ENCODE measurements around the gene PLD1.

Gene PLD1

GRCh38 chr3:171783626-171784025, 26.7 kb downstream of the PLD1 start:
- Histone ChIP-seq H3K27ac (no peak overlapping the region), H3K9me3 (no peaks in the 10 kb centered on the region), H3K4me3 (no peak overlapping the region), H3K4me1 (peaks cover 0 to 8% (median 0%) of the 10 kb centered on the region in 4 donors), H3K27me3 (no peaks in the 10 kb centered on the region), H3K36me3 (no peaks in the 10 kb centered on the region)
- intact Hi-C loops (cut with DNase I; ENCODE audit: low total_unique reads) = loop anchor here (10.0 kb wide), 1 partner anchor 561 kb away; no protein-coding TSS in a partner anchor
- no peak for TF ChIP-seq CTCF (IDR thresholded peaks at IDR 0.05)
- DNase-seq = no peak

DNA sequence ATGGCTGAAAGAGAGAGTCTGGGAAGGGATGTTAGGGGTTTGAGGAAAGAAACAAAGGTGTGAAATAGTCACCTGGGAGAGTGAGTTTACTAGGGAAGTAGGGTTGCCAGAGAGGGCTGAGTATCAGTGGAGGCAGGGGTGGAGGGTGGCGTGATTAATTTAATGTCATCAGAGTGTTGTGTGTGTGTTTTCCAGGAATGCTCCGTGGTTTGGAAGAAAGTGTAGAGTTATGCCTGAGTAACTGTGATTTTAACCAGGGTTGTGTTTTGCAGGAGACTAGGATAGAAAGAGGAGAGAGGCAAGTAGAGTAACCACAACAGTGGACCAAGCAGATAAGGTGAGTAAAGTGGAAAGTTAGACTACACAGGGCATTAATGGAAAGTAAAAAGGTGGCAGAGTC, 27.2 kb downstream of the PLD1 start:
- H3K9me3 ChIP-seq = no peaks in the 10 kb centered on the region
- peaks cover 0 to 14% (median 0%) of the 10 kb centered on the region in 4 donors for H3K4me1 ChIP-seq
- no peak overlapping the region for H3K4me3 ChIP-seq
- intact Hi-C loops (cut with DNase I; ENCODE audit: low total_unique reads) = loop anchor here (10.0 kb wide), 1 partner anchor 562 kb away; no protein-coding TSS in a partner anchor
- H3K27me3 ChIP-seq = no peaks in the 10 kb centered on the region
- no peak for DNase-seq
- no peak overlapping the region for H3K27ac ChIP-seq
- TF ChIP-seq CTCF (IDR thresholded peaks at IDR 0.05) = no peak
- no peaks in the 10 kb centered on the region for H3K36me3 ChIP-seq

DNA sequence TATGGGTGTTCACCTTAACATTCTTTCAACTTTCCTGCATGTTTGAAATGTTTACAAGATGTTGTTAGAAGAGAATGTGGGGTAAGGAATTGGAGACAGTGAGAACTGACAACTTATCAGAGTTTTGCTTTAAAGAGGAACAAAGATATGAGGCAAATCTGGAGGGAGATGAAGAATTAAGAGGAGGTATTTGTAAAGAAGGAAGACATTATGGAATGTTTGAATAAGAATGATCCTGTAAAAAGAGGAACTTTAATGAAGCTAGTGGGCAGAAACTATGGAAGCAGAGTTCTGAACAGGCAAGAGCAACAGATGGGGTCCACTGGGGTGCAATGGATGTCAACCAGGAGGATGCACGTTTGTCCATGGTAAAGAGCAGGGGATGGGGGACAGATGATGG, 27.7 kb downstream of the PLD1 start:
- peaks cover 0 to 14% (median 0%) of the 10 kb centered on the region in 4 donors for H3K4me1 ChIP-seq
- no peaks in the 10 kb centered on the region for H3K9me3 ChIP-seq
- no peak for DNase-seq
- intact Hi-C loops (cut with DNase I; ENCODE audit: low total_unique reads) = loop anchor here (10.0 kb wide), 1 partner anchor 562 kb away; no protein-coding TSS in a partner anchor
- no peak overlapping the region for H3K4me3 ChIP-seq
- no peak for TF ChIP-seq CTCF (IDR thresholded peaks at IDR 0.05)
- H3K27ac ChIP-seq = no peak overlapping the region
- H3K27me3 ChIP-seq = no peaks in the 10 kb centered on the region
- H3K36me3 ChIP-seq = no peaks in the 10 kb centered on the region

DNA sequence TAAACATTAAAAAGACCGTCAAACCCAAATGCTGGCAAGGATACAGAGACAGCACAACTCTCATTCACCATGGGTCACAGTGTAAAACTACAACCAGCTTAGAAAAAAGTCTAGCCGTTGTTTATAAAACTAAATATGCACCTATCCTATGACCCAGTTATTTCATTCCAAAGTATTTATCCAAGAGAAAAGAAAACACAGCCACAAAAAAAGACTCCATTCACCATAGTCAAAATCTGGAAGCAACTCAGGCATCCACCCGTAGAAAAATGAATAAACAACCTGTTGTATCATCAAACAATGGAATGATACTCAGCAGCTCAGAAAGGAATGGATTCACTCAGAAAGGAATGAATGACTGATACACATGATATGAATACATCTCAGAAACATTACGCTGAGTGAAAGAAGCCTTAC, 28.6 kb downstream of the PLD1 start:
- no peak for DNase-seq
- no peak for TF ChIP-seq CTCF (IDR thresholded peaks at IDR 0.05)
- intact Hi-C loops (cut with DNase I; ENCODE audit: low total_unique reads) = loop anchor here (10.0 kb wide), 1 partner anchor 563 kb away; no protein-coding TSS in a partner anchor
- H3K36me3 ChIP-seq = no peaks in the 10 kb centered on the region
- no peaks in the 10 kb centered on the region for H3K27me3 ChIP-seq
- no peak overlapping the region for H3K27ac ChIP-seq
- no peaks in the 10 kb centered on the region for H3K9me3 ChIP-seq
- no peak overlapping the region for H3K4me3 ChIP-seq
- peaks cover 0 to 14% (median 0%) of the 10 kb centered on the region in 4 donors for H3K4me1 ChIP-seq

DNA sequence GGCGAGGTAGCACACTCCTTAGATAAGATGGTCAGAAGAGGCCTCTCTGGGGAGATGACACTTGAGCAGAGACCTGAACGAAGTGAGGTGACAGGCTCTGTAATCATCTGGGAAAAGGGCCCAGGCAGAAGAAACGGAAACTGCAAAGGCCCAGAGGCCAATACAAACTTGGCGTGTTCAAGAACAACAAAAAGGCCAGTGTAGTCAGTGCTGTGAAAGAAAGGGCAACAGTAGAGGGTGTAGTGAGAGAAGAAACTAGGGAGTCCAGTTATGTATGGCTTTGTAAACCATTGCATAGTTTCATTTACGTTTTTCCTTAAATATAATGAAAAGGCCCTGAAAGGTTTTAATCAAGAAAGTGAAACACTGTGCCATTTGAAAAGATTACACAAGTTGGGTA, 31.8 kb downstream of the PLD1 start:
- Histone ChIP-seq H3K9me3 (no peaks in the 10 kb centered on the region), H3K27ac (no peak overlapping the region), H3K27me3 (no peaks in the 10 kb centered on the region), H3K36me3 (no peaks in the 10 kb centered on the region), H3K4me1 (peaks cover 0 to 14% (median 0%) of the 10 kb centered on the region in 4 donors), H3K4me3 (no peak overlapping the region)
- TF ChIP-seq CTCF (IDR thresholded peaks at IDR 0.05) = no peak
- no peak for DNase-seq
- intact Hi-C loops (cut with DNase I; ENCODE audit: low total_unique reads) = no loop called here

- TF ChIP-seq CTCF (IDR thresholded peaks at IDR 0.05) = no peak
- intact Hi-C loops (cut with DNase I; ENCODE audit: low total_unique reads) = no loop called here
- Histone ChIP-seq H3K36me3 (no peaks in the 10 kb centered on the region), H3K27ac (no peak overlapping the region), H3K27me3 (no peaks in the 10 kb centered on the region), H3K4me3 (no peak overlapping the region), H3K4me1 (peaks cover 0 to 14% (median under 1%) of the 10 kb centered on the region in 4 donors), H3K9me3 (no peaks in the 10 kb centered on the region)
- DNase-seq = no peak
Observed at GRCh38 chr3:171777596-171777995, 32.7 kb downstream of the PLD1 start.

All from tibial artery (tissue), 4 donors.